Astrocyte (in vitro differentiated cells and primary cell): ENCODE data around the gene MAN2A1.

ENCODE experiments used
- CTCF ChIP-seq: IDR thresholded peaks from 2 replicates; pipeline ENCODE4 v1.5.1; 2011; ENCODE audit warnings: low read depth, mild to moderate bottlenecking, inconsistent platforms, low read length, moderate library complexity; ENCODE audit not compliant: insufficient read depth
- EZH2 ChIP-seq: IDR thresholded peaks from 2 replicates; pipeline ENCODE4 v1.6.1; 2012; ENCODE audit warnings: mild to moderate bottlenecking, low read length, inconsistent platforms; ENCODE audit not compliant: insufficient read depth

- TF ChIP-seq CTCF (no peak), EZH2 (no peak)
These were observed 33.9 kb upstream of the MAN2A1 start for GRCh38 chr5:109655841-109656240.
